ENCODE data around the gene RUNDC3A. TPM values are rescaled to one million over a fixed set of nuclear protein-coding genes. Genes with fewer than 3 reads are reported as not detected.

RUNDC3A gene
- total and polyA plus RNA-seq, 2 of the 8 experiments (the other 6 are each of a cell fraction or from before 2014, with no cell fraction given) = 6.4 to 13.8 TPM

GRCh38 chr17:44307387-44308186, 814 bp upstream of the RUNDC3A start:
- Histone ChIP-seq H2AFZ (ENCODE audit: low read length) (no peak overlapping the region; the same call in 1 of the 2 replicates), H4K91ac (replicated peaks; ENCODE audit: insufficient read length, low read length) (no peak overlapping the region), H2AK5ac (ENCODE audit: low read depth, low read length) (no peak overlapping the region), H3K79me1 (ENCODE audit: low read depth, low read length) (no peaks in the 10 kb centered on the region), H2BK12ac (ENCODE audit: low read depth, low read length) (peak overlapping the region; percentile 80; the same call in 1 of the 2 replicates), H3K18ac (ENCODE audit: extremely low read depth, low read length) (peak overlapping the region; percentile 78), H4K20me1 (replicated peaks in 1 of 2; ENCODE audit: control insufficient read depth in 1 of 2, insufficient read depth in 2 of 2, low read length in 2 of 2) (peaks cover 0 to 6% of the 10 kb centered on the region in 2 experiments), H4K8ac (ENCODE audit: extremely low read depth, insufficient read depth, low read length) (no peak overlapping the region; the same call in 1 of the 2 replicates), H3K56ac (replicated peaks; ENCODE audit: insufficient read length, low read depth, low read length) (no peak overlapping the region), H3K27ac (ENCODE audit: low read depth, low read length) (no peak overlapping the region), H2BK20ac (ENCODE audit: low read length) (no peak overlapping the region), H2BK5ac (ENCODE audit: low read depth, low read length) (peak overlapping the region; percentile 91), H4K5ac (ENCODE audit: insufficient read length, low read depth, low read length) (peak overlapping the region; percentile 50), H3K4me3 (ENCODE audit: extremely low read depth in 1 of 4, insufficient read depth in 2 of 4, low read depth in 3 of 4, low read length in 4 of 4) (peak overlapping the region; percentile 43 to 67 (median 54)), H3K79me2 (ENCODE audit: control insufficient read depth in 1 of 2, insufficient read depth in 2 of 2, low read length in 2 of 2) (no peaks in the 10 kb centered on the region), H3K23me2 (ENCODE audit: low read depth, low read length) (peaks cover 6% of the 10 kb centered on the region), H3K23ac (ENCODE audit: insufficient read length) (no peak overlapping the region), H3K9ac (replicated peaks in 1 of 4; ENCODE audit: extremely low read depth in 1 of 4, low read depth in 3 of 4, low read length in 3 of 4) (peak overlapping the region in 2 of 4 experiments; percentile 13 to 16; a peak in 2 of 7 replicates), H3K27me3 (replicated peaks in 1 of 4; ENCODE audit: control insufficient read depth in 3 of 4, extremely low read depth in 1 of 4, insufficient read depth in 3 of 4, low read length in 3 of 4) (no peaks in the 10 kb centered on the region; a peak in 2 of 7 replicates), H3K4ac (replicated peaks; ENCODE audit: insufficient read length, low read depth, low read length) (peak overlapping the region; percentile 1), H3K4me2 (ENCODE audit: insufficient read depth in 1 of 2, low read depth in 2 of 2, low read length in 2 of 2) (peak overlapping the region; percentile 90 to 93), H2BK15ac (ENCODE audit: low read length) (peak overlapping the region; percentile 88; the same call in 1 of the 2 replicates), H2BK120ac (replicated peaks; ENCODE audit: low read depth, low read length) (peak overlapping the region; percentile 34), H3K4me1 (replicated peaks in 1 of 4; ENCODE audit: control insufficient read depth in 3 of 4, insufficient read depth in 4 of 4, low read length in 3 of 4) (peaks cover 7 to 36% (median 24%) of the 10 kb centered on the region in 4 experiments), H3K36me3 (ENCODE audit: control insufficient read depth in 2 of 4, insufficient read depth in 4 of 4, low read length in 3 of 4) (no peaks in the 10 kb centered on the region), H3K9me3 (ENCODE audit: insufficient read depth in 2 of 2, low read depth in 1 of 2, low read length in 1 of 2) (no peaks in the 10 kb centered on the region), H3K14ac (ENCODE audit: insufficient read length) (no peak overlapping the region)
- ChIA-PET POLR2A (ENCODE audit: partially characterized antibody) (interaction anchor here (0.6 to 4.0 kb wide), 6 partner anchors 13 to 91 kb away, joined by 3 to 61 read pairs (median 8); partner anchors contain the start of genes SLC25A39 and UBTF), CTCF (ENCODE audit: partially characterized antibody) (interaction anchor here (0.6 to 3.7 kb wide), 4 partner anchors 12 to 98 kb away, joined by 3 to 24 read pairs (median 10); no protein-coding TSS in a partner anchor)
- WGBS, 2 experiments (ENCODE audit: extremely low coverage in 1 of 2, insufficient coverage in 1 of 2, insufficient read length in 1 of 2, insufficient replicate concordance in 2 of 2, low coverage in 1 of 2, low lambda C conversion rate in 2 of 2, missing lambda C conversion rate in 1 of 2) = 1% methylated on average over 22 of the region's 26 CpGs; no CpG with 5 or more reads in 1 of the 2 experiments
- DNase-seq (ENCODE audit: low read depth in 1 of 2, low spot score in 2 of 2) = peak in 1 of 2 experiments; percentile 80
- FAIRE-seq = no peak
- peak; percentile 61 for TF ChIP-seq TBP (IDR thresholded peaks at IDR 0.05; ENCODE audit: low read depth, low read length)
- 0 out of 2 replicates have a peak, but pooled peaks have one; percentile 17 for TF ChIP-seq CREB1 (IDR thresholded peaks at IDR 0.05)
- TF ChIP-seq TAF7 (optimal IDR thresholded peaks at IDR 0.05; ENCODE audit: borderline replicate concordance, low read depth, low read length) = peak; percentile 46
- TF ChIP-seq ASH2L (IDR thresholded peaks at IDR 0.05; ENCODE audit: low read length) = peak; percentile 62
- TF ChIP-seq TCF12 (IDR thresholded peaks at IDR 0.05; ENCODE audit: low read depth, low read length) = no peak
- TF ChIP-seq RAD21 (IDR thresholded peaks at IDR 0.05 in 1 of 2, conservative IDR thresholded peaks at IDR 0.05 in 1 of 2; ENCODE audit: low read depth in 2 of 2, low read length in 2 of 2) = peak in 1 of 2 experiments; percentile 10; a peak in 1 of 4 replicates
- TF ChIP-seq PHF8 (conservative IDR thresholded peaks at IDR 0.05; ENCODE audit: low read depth, low read length) = 0 out of 2 replicates have a peak, but pooled peaks have one; percentile 12
- peak in 1 of 2 experiments; percentile 82; a peak in 2 of 4 replicates for TF ChIP-seq SIN3A (conservative IDR thresholded peaks at IDR 0.05 in 1 of 2, IDR thresholded peaks at IDR 0.05 in 1 of 2; ENCODE audit: low read depth in 1 of 2, low read length in 2 of 2)
- TF ChIP-seq E2F6 (IDR thresholded peaks at IDR 0.05) = peak; percentile 27
- no peak for TF ChIP-seq MAFK (IDR thresholded peaks at IDR 0.05; ENCODE audit: low read depth, low read length)
